Measurements from ENCODE around the gene GIN1. TPM values are rescaled to one million over a fixed set of nuclear protein-coding genes. Genes with fewer than 3 reads are reported as not detected.

Gene GIN1
- total and polyA plus RNA-seq, 2 experiments from 2014 or later = 5.8 to 9.6 TPM

DNA sequence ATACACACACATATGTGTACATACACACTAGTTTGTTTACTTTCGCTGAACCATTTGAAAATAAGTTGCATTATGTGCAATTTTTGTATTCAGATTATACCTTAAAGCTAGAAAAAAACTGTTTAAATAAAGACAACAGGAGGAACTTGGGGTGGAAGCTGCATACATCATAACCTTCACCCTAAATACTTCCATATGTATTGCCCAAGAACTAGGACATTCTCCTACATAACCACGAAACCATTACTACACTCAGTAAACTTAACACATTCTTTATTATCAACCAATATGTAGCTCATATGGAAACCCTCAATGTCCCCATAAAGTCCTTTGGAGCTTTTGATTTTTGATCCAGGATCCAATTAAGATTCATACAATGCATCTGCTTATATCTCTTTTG lies 83.3 kb downstream of the GIN1 start:
- Histone ChIP-seq H3K4me3 (no peak overlapping the region), H4K20me1 (replicated peaks; ENCODE audit: insufficient read depth) (no peaks in the 10 kb centered on the region), H3K36me3 (ENCODE audit: insufficient read depth) (no peaks in the 10 kb centered on the region), H3K4me1 (ENCODE audit: insufficient read depth) (no peaks in the 10 kb centered on the region), H3F3A (replicated peaks; ENCODE audit: low read depth) (no peaks in the 10 kb centered on the region), H3K9me2 (ENCODE audit: insufficient read depth) (no peaks in the 10 kb centered on the region), H3K27me3 (ENCODE audit: insufficient read depth) (no peaks in the 10 kb centered on the region), H2AFZ (no peak overlapping the region), H3K4me2 (no peak overlapping the region), H3K27ac (ENCODE audit: low read depth) (no peak overlapping the region), H3K79me2 (replicated peaks; ENCODE audit: insufficient read depth) (no peaks in the 10 kb centered on the region)
- TF ChIP-seq ZNF331 (CRISPR knock-in tag; IDR thresholded peaks at IDR 0.05; ENCODE audit: low read depth) = no peak
- no peak for TF ChIP-seq POLR2AphosphoS5 (IDR thresholded peaks at IDR 0.05; ENCODE audit: low read depth)
- TF ChIP-seq, protein P1, sequence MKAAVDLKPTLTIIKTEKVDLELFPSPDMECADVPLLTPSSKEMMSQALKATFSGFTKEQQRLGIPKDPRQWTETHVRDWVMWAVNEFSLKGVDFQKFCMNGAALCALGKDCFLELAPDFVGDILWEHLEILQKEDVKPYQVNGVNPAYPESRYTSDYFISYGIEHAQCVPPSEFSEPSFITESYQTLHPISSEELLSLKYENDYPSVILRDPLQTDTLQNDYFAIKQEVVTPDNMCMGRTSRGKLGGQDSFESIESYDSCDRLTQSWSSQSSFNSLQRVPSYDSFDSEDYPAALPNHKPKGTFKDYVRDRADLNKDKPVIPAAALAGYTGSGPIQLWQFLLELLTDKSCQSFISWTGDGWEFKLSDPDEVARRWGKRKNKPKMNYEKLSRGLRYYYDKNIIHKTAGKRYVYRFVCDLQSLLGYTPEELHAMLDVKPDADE (IDR thresholded peaks at IDR 0.05) = no peak
- no peak for TF ChIP-seq EZH2phosphoT487 (IDR thresholded peaks at IDR 0.05; ENCODE audit: unreplicated experiment)
- TF ChIP-seq JUNB (IDR thresholded peaks at IDR 0.05; ENCODE audit: unreplicated experiment) = no peak
- TF ChIP-seq, protein P2, sequence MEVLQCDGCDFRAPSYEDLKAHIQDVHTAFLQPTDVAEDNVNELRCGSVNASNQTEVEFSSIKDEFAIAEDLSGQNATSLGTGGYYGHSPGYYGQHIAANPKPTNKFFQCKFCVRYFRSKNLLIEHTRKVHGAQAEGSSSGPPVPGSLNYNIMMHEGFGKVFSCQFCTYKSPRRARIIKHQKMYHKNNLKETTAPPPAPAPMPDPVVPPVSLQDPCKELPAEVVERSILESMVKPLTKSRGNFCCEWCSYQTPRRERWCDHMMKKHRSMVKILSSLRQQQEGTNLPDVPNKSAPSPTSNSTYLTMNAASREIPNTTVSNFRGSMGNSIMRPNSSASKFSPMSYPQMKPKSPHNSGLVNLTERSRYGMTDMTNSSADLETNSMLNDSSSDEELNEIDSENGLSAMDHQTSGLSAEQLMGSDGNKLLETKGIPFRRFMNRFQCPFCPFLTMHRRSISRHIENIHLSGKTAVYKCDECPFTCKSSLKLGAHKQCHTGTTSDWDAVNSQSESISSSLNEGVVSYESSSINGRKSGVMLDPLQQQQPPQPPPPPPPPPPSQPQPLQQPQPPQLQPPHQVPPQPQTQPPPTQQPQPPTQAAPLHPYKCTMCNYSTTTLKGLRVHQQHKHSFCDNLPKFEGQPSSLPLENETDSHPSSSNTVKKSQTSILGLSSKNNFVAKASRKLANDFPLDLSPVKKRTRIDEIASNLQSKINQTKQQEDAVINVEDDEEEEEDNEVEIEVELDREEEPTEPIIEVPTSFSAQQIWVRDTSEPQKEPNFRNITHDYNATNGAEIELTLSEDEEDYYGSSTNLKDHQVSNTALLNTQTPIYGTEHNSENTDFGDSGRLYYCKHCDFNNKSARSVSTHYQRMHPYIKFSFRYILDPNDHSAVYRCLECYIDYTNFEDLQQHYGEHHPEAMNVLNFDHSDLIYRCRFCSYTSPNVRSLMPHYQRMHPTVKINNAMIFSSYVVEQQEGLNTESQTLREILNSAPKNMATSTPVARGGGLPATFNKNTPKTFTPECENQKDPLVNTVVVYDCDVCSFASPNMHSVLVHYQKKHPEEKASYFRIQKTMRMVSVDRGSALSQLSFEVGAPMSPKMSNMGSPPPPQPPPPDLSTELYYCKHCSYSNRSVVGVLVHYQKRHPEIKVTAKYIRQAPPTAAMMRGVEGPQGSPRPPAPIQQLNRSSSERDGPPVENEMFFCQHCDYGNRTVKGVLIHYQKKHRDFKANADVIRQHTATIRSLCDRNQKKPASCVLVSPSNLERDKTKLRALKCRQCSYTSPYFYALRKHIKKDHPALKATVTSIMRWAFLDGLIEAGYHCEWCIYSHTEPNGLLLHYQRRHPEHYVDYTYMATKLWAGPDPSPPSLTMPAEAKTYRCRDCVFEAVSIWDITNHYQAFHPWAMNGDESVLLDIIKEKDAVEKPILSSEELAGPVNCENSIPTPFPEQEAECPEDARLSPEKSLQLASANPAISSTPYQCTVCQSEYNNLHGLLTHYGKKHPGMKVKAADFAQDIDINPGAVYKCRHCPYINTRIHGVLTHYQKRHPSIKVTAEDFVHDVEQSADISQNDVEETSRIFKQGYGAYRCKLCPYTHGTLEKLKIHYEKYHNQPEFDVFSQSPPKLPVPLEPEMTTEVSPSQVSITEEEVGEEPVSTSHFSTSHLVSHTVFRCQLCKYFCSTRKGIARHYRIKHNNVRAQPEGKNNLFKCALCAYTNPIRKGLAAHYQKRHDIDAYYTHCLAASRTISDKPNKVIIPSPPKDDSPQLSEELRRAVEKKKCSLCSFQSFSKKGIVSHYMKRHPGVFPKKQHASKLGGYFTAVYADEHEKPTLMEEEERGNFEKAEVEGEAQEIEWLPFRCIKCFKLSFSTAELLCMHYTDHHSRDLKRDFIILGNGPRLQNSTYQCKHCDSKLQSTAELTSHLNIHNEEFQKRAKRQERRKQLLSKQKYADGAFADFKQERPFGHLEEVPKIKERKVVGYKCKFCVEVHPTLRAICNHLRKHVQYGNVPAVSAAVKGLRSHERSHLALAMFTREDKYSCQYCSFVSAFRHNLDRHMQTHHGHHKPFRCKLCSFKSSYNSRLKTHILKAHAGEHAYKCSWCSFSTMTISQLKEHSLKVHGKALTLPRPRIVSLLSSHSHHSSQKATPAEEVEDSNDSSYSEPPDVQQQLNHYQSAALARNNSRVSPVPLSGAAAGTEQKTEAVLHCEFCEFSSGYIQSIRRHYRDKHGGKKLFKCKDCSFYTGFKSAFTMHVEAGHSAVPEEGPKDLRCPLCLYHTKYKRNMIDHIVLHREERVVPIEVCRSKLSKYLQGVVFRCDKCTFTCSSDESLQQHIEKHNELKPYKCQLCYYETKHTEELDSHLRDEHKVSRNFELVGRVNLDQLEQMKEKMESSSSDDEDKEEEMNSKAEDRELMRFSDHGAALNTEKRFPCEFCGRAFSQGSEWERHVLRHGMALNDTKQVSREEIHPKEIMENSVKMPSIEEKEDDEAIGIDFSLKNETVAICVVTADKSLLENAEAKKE (CRISPR knock-in tag; IDR thresholded peaks at IDR 0.05) = no peak
- TF ChIP-seq, protein P3, sequence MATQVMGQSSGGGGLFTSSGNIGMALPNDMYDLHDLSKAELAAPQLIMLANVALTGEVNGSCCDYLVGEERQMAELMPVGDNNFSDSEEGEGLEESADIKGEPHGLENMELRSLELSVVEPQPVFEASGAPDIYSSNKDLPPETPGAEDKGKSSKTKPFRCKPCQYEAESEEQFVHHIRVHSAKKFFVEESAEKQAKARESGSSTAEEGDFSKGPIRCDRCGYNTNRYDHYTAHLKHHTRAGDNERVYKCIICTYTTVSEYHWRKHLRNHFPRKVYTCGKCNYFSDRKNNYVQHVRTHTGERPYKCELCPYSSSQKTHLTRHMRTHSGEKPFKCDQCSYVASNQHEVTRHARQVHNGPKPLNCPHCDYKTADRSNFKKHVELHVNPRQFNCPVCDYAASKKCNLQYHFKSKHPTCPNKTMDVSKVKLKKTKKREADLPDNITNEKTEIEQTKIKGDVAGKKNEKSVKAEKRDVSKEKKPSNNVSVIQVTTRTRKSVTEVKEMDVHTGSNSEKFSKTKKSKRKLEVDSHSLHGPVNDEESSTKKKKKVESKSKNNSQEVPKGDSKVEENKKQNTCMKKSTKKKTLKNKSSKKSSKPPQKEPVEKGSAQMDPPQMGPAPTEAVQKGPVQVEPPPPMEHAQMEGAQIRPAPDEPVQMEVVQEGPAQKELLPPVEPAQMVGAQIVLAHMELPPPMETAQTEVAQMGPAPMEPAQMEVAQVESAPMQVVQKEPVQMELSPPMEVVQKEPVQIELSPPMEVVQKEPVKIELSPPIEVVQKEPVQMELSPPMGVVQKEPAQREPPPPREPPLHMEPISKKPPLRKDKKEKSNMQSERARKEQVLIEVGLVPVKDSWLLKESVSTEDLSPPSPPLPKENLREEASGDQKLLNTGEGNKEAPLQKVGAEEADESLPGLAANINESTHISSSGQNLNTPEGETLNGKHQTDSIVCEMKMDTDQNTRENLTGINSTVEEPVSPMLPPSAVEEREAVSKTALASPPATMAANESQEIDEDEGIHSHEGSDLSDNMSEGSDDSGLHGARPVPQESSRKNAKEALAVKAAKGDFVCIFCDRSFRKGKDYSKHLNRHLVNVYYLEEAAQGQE (IDR thresholded peaks at IDR 0.05; ENCODE audit: unreplicated experiment) = no peak
- no peak for TF ChIP-seq NANOG (IDR thresholded peaks at IDR 0.05; ENCODE audit: borderline replicate concordance)
- TF ChIP-seq, protein P4, sequence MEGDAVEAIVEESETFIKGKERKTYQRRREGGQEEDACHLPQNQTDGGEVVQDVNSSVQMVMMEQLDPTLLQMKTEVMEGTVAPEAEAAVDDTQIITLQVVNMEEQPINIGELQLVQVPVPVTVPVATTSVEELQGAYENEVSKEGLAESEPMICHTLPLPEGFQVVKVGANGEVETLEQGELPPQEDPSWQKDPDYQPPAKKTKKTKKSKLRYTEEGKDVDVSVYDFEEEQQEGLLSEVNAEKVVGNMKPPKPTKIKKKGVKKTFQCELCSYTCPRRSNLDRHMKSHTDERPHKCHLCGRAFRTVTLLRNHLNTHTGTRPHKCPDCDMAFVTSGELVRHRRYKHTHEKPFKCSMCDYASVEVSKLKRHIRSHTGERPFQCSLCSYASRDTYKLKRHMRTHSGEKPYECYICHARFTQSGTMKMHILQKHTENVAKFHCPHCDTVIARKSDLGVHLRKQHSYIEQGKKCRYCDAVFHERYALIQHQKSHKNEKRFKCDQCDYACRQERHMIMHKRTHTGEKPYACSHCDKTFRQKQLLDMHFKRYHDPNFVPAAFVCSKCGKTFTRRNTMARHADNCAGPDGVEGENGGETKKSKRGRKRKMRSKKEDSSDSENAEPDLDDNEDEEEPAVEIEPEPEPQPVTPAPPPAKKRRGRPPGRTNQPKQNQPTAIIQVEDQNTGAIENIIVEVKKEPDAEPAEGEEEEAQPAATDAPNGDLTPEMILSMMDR (conservative IDR thresholded peaks at IDR 0.05; ENCODE audit: low read depth in 2 of 2) = no peak
- TF ChIP-seq STAT1 (IDR thresholded peaks at IDR 0.05; ENCODE audit: unreplicated experiment) = no peak
- TF ChIP-seq CREB1 (CRISPR knock-in tag; IDR thresholded peaks at IDR 0.05; ENCODE audit: low read depth) = no peak
- TF ChIP-seq ZNF114 (CRISPR knock-in tag; IDR thresholded peaks at IDR 0.05) = no peak
- no peak for TF ChIP-seq EZH2 (IDR thresholded peaks at IDR 0.05; ENCODE audit: low read depth, unreplicated experiment)
- DNase-seq (ENCODE audit: low spot score) = no peak
- Mint-ChIP-seq H3K36me3 (ENCODE audit: low read depth) (peaks cover 21% of the 10 kb centered on the region; the same call in 1 of the 3 replicates), H3K27me3 (ENCODE audit: insufficient read depth, low read depth, poor library complexity) (peaks cover 2% of the 10 kb centered on the region), H3K4me3 (no peak overlapping the region), H3K4me1 (no peaks in the 10 kb centered on the region), H3K27ac (no peak overlapping the region), H3K9me3 (peaks cover 18% of the 10 kb centered on the region)
- no peak for ATAC-seq
